NB4 (cell line): Measurements from ENCODE around the gene TEX12.

Experiments used
- POLR2A ChIP-seq: IDR thresholded peaks from 2 replicates; pipeline ENCODE4 v1.6.1; 2011; ENCODE audit warnings: mild to moderate bottlenecking; ENCODE audit not compliant: insufficient read length; ENCODE audit errors: extremely low read depth
- TF ChIP-seq, protein P1 (sequence below): IDR thresholded peaks from one replicate; pipeline ENCODE4 v1.5.1; 2012; ENCODE audit warnings: low read depth, low read length

DNA sequence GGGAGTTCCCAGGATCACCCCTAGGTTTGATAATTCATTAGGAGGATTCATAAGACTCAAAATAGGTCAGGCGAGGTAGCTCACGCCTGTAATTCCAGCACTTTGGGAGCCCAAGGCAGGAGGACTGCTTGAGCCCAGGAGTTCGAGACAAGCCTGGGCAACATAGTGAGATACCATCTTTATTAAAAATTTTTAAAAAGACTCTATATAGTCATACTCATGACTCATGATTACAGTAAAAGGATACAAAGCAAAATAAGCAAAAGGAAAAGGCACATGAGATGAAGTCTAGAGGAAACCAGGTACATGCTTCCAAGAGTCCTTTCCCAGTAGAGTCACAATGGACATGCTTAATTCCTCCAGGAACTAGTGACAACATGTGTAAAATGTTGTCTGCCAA is 45.1 kb downstream of the TEX12 start:
- TF ChIP-seq, protein P1, sequence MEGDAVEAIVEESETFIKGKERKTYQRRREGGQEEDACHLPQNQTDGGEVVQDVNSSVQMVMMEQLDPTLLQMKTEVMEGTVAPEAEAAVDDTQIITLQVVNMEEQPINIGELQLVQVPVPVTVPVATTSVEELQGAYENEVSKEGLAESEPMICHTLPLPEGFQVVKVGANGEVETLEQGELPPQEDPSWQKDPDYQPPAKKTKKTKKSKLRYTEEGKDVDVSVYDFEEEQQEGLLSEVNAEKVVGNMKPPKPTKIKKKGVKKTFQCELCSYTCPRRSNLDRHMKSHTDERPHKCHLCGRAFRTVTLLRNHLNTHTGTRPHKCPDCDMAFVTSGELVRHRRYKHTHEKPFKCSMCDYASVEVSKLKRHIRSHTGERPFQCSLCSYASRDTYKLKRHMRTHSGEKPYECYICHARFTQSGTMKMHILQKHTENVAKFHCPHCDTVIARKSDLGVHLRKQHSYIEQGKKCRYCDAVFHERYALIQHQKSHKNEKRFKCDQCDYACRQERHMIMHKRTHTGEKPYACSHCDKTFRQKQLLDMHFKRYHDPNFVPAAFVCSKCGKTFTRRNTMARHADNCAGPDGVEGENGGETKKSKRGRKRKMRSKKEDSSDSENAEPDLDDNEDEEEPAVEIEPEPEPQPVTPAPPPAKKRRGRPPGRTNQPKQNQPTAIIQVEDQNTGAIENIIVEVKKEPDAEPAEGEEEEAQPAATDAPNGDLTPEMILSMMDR, result no peak
- TF ChIP-seq POLR2A, result no peak
